Parathyroid adenoma (tissue), 2 donors: ENCODE data around the gene LRRC42.

Source experiments
- H2AFZ ChIP-seq: fragments of 300-600 bp; sonication (generic); one replicate; pipeline ENCODE4 v1.7.0; 2017; ENCODE audit warnings: antibody characterized with exemption, mild to moderate bottlenecking
- H3K27ac ChIP-seq: fragments of 300-600 bp; sonication (generic); one replicate; pipeline ENCODE4 v1.7.0; 2017
- H3K27me3 ChIP-seq: fragments of 300-600 bp; sonication (generic); one replicate; pipeline ENCODE4 v1.7.0; 2017; ENCODE audit warnings: low read length; ENCODE audit not compliant: control insufficient read depth, insufficient read depth
- H3K36me3 ChIP-seq: fragments of 300-600 bp; sonication (generic); one replicate; pipeline ENCODE4 v1.7.0; 2017; ENCODE audit warnings: low read length; ENCODE audit not compliant: control insufficient read depth, insufficient read depth
- H3K4me1 ChIP-seq: fragments of 300-600 bp; sonication (generic); one replicate; pipeline ENCODE4 v1.7.0; 2017; ENCODE audit warnings: control low read depth
- H3K4me2 ChIP-seq: fragments of 300-600 bp; sonication (generic); one replicate; pipeline ENCODE4 v1.7.0; 2017; ENCODE audit warnings: low read length
- H3K4me3 ChIP-seq: fragments of 300-600 bp; sonication (generic); one replicate; pipeline ENCODE4 v1.7.0; 2017; ENCODE audit warnings: low read depth, low read length
- H3K79me2 ChIP-seq: fragments of 300-600 bp; sonication (generic); one replicate; pipeline ENCODE4 v1.7.0; 2017; ENCODE audit warnings: control low read depth
- H3K9ac ChIP-seq: fragments of 300-600 bp; sonication (generic); one replicate; pipeline ENCODE4 v1.7.0; 2017; ENCODE audit warnings: mild to moderate bottlenecking
- H3K9me3 ChIP-seq: fragments of 300-600 bp; sonication (generic); one replicate; pipeline ENCODE4 v1.7.0; 2017; ENCODE audit warnings: low read length; ENCODE audit not compliant: control insufficient read depth
- TF ChIP-seq, protein P1 (sequence below): fragments of 300-600 bp; sonication (generic); IDR thresholded peaks from one replicate; pipeline ENCODE4 v1.7.0; 2017; ENCODE audit warnings: antibody characterized with exemption, mild to moderate bottlenecking
- donor health status: primary hyperparathyroidism.

The LRRC42 gene

DNA sequence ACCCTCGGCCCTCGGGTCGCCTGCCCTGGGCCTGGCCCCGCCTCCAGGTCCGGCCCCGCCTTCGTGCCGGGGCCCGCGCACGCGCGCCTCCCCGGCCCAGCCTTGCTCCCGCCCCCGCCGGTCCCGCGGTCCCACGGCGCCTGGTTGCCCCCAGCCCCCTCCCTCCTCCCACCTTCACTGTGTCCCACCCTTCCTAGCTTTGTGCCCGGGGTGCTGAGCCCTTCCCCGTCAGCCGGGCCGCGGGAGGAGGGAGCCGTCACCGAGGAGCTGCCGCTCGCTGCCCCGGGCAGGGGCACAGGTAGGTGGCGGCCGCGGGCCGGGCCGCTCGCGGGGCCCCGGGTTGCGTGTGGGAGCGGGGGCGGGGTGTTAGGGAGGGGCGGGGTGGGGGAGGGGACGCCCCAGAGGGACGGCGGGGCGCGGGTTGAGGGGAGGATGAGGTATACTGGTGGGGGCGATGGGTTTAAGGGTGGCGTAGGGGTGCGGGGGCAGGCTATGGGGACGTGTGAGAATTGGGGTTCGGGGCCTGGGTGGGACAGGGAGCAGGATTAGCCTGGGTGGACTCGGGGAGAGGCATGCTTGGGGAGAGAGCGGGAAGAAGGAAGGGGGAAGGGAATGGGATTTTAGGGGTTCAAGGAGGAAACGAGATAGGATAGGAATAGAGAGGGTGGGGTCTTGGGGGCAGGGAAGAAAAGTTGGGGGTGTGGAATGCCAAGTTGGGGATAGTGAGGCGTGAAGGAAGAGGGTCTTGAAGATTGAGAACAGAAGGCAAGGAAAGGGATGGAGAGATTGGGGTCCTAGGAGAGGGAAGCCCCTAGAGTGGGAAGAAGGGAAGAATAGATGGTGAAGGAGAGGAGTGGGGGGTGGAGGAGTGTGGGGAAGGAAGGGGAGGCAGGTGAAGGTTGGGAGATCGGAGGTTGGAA is at the start of gene LRRC42:
Gene LRRC42 (plus strand): TSS at position 99 of the 920 bp plus-strand sequence. CDS start 5,650 bp downstream, outside the sequence.
- Histone ChIP-seq H3K27ac (peak within 1 kb of the TSS; percentile 70), H3K9ac (no peak within 1 kb of the TSS), H3K4me2 (peak within 1 kb of the TSS; percentile 93), H2AFZ (peak within 1 kb of the TSS; percentile 91), H3K27me3 (no peaks in the 10 kb centered on the region), H3K4me1 (peaks cover 5% of the 10 kb centered on the region), H3K79me2 (no peaks in the 10 kb centered on the region), H3K4me3 (peak within 1 kb of the TSS; percentile 95), H3K9me3 (no peaks in the 10 kb centered on the region), H3K36me3 (no peaks in the 10 kb centered on the region)
- TF ChIP-seq, protein P1, sequence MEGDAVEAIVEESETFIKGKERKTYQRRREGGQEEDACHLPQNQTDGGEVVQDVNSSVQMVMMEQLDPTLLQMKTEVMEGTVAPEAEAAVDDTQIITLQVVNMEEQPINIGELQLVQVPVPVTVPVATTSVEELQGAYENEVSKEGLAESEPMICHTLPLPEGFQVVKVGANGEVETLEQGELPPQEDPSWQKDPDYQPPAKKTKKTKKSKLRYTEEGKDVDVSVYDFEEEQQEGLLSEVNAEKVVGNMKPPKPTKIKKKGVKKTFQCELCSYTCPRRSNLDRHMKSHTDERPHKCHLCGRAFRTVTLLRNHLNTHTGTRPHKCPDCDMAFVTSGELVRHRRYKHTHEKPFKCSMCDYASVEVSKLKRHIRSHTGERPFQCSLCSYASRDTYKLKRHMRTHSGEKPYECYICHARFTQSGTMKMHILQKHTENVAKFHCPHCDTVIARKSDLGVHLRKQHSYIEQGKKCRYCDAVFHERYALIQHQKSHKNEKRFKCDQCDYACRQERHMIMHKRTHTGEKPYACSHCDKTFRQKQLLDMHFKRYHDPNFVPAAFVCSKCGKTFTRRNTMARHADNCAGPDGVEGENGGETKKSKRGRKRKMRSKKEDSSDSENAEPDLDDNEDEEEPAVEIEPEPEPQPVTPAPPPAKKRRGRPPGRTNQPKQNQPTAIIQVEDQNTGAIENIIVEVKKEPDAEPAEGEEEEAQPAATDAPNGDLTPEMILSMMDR, result peak; percentile 10

GRCh38 chr1:53896635-53897229 is 49.4 kb upstream of the LRRC42 start:
- Histone ChIP-seq H3K9ac (no peak overlapping the region), H3K79me2 (no peaks in the 10 kb centered on the region), H3K4me1 (peaks cover 3% of the 10 kb centered on the region), H2AFZ (no peak overlapping the region), H3K36me3 (no peaks in the 10 kb centered on the region), H3K4me3 (no peak overlapping the region), H3K9me3 (no peaks in the 10 kb centered on the region), H3K27me3 (no peaks in the 10 kb centered on the region), H3K4me2 (no peak overlapping the region), H3K27ac (no peak overlapping the region)
- TF ChIP-seq, protein P1, result no peak

- no peak overlapping the region for H3K4me3 ChIP-seq
- no peak overlapping the region for H2AFZ ChIP-seq
- no peaks in the 10 kb centered on the region for H3K27me3 ChIP-seq
- no peak overlapping the region for H3K27ac ChIP-seq
- peaks cover 3% of the 10 kb centered on the region for H3K4me1 ChIP-seq
- H3K9me3 ChIP-seq, result no peaks in the 10 kb centered on the region
- H3K9ac ChIP-seq, result no peak overlapping the region
- no peaks in the 10 kb centered on the region for H3K36me3 ChIP-seq
- TF ChIP-seq, protein P1, result no peak
- no peak overlapping the region for H3K4me2 ChIP-seq
- no peaks in the 10 kb centered on the region for H3K79me2 ChIP-seq
Observed at GRCh38 chr1:53899206-53899628, 46.9 kb upstream of the LRRC42 start.

DNA sequence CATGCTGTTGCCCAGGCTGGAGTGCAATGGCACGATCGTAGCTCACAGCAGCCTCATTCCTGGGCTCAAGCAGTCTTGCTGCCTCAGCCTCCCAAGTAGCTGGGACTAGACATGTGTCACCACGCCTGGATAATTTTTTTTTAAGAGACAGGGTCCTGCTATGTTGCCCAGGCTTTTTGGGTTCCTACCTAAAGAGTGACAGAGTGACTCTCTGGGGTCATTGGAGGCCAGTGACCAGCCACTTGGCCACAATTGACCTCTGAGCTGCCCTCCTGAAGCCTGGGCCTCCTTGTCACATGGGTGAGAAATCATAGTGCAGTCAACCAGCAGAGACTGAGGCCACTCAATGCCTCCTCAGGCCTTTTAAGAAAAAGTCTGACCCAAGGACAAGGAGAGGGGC is 46.4 kb upstream of the LRRC42 start:
- Histone ChIP-seq H2AFZ (no peak overlapping the region), H3K4me1 (peaks cover 3% of the 10 kb centered on the region), H3K9me3 (no peaks in the 10 kb centered on the region), H3K4me3 (no peak overlapping the region), H3K36me3 (no peaks in the 10 kb centered on the region), H3K79me2 (no peaks in the 10 kb centered on the region), H3K27ac (no peak overlapping the region), H3K27me3 (no peaks in the 10 kb centered on the region), H3K9ac (no peak overlapping the region), H3K4me2 (no peak overlapping the region)
- TF ChIP-seq, protein P1, result no peak
